GM18870 (cell line): ENCODE results near the gene TMEM143.
"Not testable (repeated sequence)": the region's sequence is repeated elsewhere in the genome, so short reads cannot be mapped to it uniquely, and the experiment has no call there.

ENCODE experiments used
- ATAC-seq: cut with Tn5 transposase; IDR thresholded peaks from one replicate; pipeline ENCODE4 v1.9.1; 2021; ENCODE audit warnings: moderate library complexity; ENCODE audit not compliant: unreplicated experiment

TMEM143 gene

DNA sequence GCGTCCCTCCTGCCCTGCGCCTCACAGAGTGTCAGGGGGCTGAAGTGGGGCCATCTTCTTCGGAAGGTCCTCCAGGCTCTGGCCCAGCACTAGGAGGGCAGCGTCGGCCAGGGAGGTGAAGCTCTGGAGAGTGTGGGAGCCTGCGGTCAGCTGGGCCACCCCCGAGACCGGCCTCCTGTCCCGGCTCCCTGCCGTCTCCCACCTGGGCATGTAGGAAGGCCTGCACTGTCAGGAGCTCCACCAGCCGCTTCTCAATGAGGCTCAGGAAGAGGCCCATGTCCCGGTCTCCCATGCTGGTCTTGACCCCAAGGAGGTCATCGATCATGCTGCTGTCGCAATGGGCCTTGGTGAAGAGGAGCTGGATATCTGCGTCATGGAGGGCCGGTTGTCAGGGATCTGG, 65.8 kb downstream of the TMEM143 start:
- no peak for ATAC-seq

DNA sequence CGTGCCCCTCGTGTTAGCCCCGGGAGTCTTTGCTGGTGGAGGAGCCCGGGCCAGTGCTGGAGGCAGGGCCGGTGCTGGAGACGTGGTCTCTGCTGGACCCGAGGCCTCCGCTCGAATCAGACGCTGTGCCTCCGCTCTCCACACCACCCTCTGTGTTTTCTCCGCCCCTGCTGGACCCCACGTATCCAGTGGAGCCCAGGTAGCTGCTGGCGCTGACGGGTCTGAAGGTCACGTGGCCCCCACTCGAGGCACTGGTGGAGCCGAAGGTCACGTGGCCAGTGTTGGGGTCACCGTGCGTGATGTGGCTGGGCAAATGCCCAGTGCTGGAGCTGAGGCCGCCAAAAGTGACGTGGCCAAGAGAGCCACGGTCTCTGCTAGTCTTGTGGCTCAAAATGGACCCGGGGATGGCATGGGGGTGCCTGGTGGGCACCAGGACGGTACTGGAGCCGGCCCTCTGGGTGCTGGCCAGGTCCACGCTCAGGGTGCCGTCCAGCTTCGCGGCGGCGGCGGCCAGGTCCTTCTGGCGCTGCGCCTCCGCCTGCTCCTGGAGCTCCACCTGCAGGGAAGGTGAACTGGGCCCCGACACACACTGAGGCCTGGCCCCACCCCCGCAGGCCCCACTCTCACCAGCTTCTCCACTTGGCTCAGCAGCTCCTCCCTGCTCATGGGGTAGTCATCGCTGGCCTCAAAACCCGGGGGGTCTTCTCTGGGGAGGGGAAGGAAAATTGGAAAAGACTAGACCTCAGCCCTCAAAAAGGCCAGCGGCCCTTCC, 66.6 kb downstream of the TMEM143 start:
- ATAC-seq: no peak

GRCh38 chr19:48295458-48295857, 68.3 kb downstream of the TMEM143 start:
- ATAC-seq: no peak

DNA sequence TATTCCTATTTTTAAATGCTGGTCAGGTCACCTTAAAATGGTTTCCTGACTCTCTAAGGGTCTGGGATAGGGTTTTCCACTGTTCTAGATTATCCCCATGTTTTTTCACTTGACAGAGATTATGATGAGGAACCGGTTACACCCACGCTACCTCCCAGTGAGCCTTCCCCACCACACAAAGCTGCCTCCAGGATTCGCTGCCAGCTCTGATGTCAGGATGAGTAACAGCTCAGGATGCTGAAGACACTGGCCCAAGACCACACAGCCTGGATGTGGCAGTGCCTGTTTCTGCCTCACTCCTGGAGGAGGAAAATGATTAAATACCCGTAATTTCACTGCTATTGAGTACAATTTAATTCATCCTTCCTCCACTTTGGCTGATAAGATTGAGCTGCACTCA, 70.9 kb downstream of the TMEM143 start:
- ATAC-seq: no peak

DNA sequence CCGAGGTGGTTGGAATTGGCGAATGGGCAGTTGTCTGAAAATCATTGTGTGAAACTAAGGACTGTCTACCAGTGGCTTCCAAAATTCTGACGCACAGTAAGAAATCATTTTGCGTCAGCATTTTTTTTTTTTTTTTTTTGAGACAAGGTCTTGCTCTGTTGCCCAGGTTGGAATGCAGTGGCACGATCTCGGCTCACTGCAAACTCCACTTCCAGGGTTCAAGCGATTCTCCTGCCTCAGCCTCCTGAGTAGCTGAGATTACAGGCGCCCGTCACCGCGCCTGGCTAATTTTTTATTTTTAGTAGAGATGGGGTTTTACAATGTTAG, 72.3 kb downstream of the TMEM143 start:
- ATAC-seq: not testable (repeated sequence)

GRCh38 chr19:48290771-48291488, 72.8 kb downstream of the TMEM143 start:
- ATAC-seq: no peak

DNA sequence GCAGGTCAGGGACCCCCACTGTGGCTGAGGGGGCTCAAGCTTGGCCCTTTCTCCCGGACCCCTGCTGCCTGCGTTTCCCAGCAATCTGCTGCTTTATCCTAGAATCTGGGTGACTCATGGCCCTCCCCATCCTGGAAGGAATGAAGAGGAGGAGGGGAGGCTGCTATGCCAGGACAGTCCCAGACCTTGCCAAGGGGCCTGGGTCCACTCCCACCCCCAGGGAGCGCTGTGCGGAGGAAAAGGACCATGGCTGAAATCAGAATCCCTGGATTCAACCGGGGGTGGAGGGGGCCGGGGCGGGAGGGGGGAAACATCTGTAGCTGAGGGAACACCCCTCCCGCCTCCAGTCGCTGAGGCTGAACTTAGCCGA, 73.4 kb downstream of the TMEM143 start:
- no peak for ATAC-seq

GRCh38 chr19:48287748-48288147, 76.0 kb downstream of the TMEM143 start:
- ATAC-seq: no peak

- no peak for ATAC-seq
Observed at GRCh38 chr19:48284896-48285295, 78.8 kb downstream of the TMEM143 start.

GRCh38 chr19:48283908-48284307, 79.8 kb downstream of the TMEM143 start:
- ATAC-seq: no peak
